Brain pericyte (primary cell): ENCODE results near the gene DENR.
"Not testable (repeated sequence)": the region's sequence is repeated elsewhere in the genome, so short reads cannot be mapped to it uniquely, and the experiment has no call there.

Experiments used
- DNase-seq: peaks from one replicate; pipeline ENCODE4 v3.0.0-alpha.2; 2012; ENCODE audit warnings: low read depth, low spot score

Gene DENR, protein sequence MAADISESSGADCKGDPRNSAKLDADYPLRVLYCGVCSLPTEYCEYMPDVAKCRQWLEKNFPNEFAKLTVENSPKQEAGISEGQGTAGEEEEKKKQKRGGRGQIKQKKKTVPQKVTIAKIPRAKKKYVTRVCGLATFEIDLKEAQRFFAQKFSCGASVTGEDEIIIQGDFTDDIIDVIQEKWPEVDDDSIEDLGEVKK

DNA sequence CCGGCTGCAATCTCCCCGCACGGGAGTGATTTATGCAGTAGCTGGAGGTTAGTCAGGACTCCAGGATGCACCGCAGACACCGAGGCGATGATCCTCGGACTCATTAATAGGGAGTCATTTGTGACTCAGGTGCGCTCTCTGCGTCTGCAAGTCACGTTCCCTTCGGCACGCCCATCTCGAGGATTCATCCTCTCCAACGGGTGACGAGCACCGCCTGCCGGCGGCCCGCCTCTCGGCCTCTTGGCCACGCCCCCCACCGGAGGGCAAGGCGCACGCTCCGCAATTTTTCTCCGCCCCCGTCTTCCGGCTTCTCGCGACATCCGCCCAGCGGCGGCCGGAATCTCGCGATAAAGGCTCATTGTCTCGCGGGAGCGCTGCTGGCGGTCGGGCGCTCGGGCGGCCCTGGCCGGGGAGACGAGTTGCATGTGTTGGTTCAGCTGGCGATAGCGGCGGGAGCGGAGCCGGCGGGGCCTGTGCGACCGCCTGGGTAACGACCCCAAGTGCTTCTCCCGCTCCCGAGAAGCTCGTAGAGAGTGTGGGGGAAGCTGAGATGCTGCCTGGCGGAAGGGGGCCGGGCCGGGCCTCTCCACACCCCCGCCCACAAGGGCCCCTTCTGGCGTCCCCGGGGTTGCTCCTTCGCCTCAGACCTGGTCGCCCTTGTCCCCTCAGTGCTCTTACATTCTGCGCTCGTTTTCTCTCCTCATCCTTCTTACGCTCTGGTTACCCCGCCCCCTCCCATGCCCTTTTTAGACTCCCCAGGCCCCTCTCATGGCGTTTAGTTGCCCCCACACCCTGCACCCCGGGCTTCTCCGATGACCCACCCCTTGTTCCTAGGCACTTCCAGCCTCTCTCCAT is at the start of gene DENR:
TSS of gene DENR (plus strand) at position 361 of the 855 bp plus-strand sequence. CDS start 878 bp downstream, outside the sequence.
- peak; percentile 83 for DNase-seq

DNA sequence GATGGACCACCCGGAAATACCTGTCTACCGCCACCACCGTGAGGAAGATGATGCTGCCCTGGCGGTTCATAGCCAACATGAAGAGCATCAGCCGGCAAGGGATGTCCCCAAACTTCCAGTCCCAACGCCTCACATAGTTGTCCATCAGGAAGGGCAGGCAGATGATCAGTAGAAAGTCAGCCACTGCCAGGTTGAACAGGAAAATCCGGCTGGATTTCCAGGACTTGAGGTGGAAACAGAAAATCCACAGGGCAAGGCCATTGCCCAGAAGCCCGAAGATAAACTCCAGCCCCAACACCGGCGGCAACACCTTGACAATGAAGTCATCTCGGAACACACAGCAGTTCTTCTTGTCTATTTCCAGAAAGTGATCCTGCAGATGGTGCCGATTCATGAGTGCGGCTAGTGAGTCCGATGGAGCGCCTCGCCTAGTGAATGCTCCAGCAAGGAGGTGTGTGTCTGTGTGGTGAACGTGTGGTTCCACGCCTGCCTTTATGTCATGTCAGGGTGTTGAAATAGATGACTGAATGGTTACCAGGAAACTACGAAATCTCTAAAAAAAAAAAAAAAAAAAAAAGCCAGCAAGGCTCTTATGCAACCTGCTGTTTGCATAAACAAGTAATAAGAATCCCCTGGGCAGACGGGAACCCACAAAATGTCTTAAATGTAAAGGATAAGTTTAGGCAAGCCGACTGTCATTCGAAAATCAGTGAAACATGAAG is 49.6 kb upstream of the DENR start, which contains the start of gene HCAR2:
TSS of gene HCAR2 (minus strand) at position 468 of the 722 bp plus-strand sequence. CDS start at position 394, 74 bp downstream.
- not testable (repeated sequence) for DNase-seq

DNA sequence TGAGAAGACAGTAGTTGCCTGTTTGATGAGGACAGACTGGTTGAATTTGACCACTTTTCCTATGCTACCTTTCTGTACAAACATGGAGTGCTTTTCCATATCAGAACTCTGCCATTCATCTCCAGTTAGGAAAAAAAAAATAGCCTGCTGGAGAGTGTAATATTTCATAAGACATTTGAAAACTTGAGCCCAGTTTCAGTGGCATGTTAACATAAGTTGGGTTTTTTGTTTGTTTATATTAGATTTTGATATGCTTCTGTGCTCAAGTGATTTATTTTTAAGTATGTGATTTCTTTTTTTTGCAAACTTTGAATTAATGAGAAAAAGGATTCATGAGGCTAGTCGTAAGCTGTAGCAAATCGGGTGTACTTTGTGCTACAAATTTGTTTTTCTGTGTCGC is 48.8 kb upstream of the DENR start:
- DNase-seq = not testable (repeated sequence)

DNA sequence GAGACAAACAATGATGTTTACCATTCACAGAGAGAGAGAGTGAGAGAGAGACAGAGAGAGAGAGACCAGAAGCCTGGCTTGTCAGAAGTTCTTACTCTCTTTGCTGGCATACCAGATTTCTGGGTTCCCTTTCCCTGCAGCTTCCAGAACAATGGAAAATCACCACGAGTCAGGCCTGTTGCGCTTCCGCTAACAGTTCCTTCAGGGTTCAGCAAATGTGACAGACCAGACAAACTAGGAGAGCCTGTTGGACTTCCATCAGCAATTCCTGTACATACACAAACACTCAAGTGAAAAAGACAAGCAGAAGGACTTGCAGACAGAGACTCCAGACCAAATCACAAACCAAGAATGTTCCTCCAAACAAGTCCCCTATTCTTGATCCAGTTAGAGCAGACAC is 43.3 kb upstream of the DENR start:
- not testable (repeated sequence) for DNase-seq

DNA sequence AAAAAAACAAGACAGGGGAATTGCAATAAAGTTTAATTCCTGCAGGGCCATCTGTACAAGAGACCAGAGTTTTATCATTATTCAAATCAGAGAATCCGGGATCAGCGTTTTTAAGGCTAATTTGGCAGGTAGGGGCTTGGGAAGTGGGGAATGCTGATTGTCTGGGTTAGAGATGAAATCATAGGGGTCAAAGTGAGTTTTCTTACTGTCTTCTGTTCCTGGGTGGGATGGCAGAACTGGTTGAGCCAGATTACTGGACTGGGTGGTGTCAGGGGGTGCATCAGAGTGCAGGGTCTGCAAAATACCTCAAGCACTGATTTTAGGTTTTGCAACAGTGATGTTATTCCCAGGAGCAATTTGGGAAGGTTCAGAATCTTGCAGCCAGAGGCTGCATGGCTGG is 42.3 kb upstream of the DENR start:
- not testable (repeated sequence) for DNase-seq

DNA sequence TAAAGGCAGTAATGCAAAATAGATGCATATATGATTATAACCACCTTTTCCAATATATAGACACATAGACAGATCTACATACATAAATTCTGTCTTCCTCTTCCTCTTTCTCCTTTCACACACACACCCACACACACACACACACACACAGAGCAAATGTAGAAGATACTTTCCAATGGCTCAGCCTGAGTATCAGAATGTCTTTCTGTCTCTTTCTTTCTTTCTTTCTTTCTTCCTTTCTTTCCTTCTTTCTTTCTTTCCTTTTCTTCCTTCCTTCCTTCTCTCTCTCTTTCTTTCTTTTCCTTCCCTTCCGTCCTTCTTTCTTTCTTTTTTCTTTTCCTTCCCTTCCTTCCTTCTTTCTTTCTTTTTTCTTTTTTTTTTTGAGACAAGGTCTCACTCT is 41.4 kb upstream of the DENR start:
- not testable (repeated sequence) for DNase-seq

DNA sequence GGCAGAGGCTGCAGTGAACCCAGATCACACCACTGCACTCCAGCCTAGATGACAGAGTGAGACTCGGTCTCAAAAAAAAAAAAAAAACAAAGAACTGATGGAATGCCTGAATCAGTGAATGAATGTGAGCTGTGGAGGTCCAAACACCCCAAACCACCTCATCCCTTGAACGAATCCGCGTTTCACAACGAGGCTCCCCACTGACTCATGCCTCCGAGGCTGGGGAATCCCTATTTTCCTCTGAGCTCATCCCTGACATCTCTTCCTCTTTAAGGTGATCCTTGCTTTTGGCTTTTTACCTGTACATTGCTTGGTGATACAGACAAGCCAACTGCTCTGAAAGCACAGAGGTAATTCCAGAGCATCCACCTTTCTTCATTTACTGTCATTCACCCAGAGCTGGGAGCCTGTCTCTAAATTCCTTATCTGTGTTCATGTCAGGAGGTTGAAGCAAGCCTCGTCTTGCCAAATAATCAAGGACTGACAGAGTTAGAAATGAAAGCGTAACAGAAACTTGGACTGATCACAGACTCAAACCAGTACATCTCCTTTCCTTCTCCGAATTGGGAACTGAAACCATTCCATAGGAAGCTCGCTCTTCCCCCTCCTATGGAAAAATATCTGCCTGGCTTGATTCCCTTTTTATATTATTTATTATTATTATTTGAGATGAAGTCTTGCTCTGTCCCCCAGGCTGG is 39.0 kb upstream of the DENR start:
- DNase-seq = not testable (repeated sequence)

DNA sequence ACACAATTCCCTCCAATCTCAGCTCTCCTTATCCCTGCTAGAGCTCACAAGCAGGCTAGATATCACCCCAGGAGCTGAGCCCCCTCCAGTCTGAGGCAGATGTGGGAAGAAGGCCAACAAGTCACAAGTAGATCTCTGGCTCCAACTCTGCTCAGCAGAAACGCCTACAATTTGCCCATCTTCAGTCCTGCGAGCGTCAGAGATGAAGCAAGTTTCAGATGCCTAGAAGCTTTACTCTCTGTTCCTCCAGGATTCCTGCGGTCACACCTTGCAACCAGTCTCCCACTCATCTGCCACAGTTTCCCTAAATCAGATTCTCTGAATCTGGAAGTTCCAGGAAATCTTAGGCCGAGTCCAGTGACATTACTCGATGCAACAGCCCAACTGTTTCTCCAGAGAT is 37.4 kb upstream of the DENR start:
- DNase-seq = not testable (repeated sequence)

- DNase-seq = not testable (repeated sequence)
Measured at GRCh38 chr12:122716658-122717057, 36.0 kb upstream of the DENR start, which contains the start of gene HCAR3. Gene HCAR3, minus strand, starts transcription at chr12:122716811. Its CDS starts 74 bp downstream, at chr12:122716737.

DNA sequence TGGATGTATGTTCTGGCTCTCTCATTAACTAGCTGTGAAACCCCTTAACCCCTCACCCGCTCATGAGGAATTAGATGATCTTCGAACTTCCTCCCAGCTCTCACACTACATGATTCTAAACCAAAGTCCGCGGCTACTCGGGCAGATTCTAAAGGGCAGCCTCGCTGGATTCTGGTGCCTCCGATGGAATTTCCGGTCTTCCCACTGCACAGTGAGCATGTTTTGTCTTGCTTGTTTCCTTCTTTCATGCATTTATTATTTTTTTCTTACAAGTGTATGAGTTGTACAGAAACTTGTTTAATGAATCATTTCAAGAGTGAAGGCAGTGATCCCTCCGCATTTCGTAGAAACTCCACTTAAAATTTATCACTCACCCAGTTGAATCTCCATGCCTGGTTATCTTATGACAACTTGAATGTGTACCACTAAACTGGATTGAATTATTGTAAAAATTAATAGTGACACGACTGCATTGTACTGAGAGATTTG is 31.5 kb upstream of the DENR start:
- DNase-seq = peak; percentile 17

DNA sequence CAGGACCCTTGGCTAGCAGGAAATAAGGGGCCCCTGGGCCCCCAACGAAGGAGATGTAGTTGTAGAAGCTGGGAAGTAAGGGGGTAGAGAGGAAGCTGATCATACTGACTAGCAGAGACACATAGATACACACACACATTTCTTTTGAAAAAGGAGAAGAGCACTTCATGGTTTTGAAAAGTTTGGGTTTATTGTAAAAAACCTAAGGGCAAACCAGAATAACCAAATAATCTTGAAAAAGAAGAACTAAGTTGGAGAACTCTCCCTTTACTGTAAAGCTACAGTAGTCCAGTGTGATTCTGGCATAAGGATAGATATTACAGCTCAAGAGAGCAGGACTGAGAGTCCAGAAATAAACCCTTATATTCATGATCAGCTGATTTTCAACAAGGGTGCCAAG is 30.2 kb upstream of the DENR start:
- no peak for DNase-seq

DNA sequence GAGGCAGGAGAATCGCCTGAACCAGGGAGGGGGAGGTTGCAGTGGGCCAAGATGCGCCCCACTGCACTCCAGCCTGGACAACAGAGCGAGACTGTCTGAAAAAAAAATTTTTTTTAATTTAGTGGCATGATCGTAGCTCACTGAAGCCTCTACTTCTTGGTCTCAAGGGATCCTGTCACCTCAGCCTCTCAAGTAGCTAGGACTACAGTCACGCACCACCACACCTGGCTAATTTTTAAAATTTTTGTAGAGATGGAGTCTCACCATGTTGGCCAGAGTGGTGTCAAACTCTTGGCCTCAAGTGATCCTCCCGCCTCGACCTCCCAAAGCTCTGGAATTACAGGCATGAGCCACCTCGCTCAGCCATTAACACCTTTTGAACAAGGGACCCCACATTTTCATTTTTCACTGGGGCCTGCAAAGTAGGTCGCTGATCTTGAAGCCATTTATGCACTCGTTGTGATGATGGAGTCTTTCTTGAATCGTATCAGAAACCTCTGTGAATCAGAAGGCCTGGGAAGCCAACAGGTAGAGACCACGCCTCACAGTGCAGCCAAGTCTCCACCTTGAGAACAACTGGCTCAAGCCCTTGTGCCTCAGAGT is 27.9 kb upstream of the DENR start:
- no peak for DNase-seq

DNA sequence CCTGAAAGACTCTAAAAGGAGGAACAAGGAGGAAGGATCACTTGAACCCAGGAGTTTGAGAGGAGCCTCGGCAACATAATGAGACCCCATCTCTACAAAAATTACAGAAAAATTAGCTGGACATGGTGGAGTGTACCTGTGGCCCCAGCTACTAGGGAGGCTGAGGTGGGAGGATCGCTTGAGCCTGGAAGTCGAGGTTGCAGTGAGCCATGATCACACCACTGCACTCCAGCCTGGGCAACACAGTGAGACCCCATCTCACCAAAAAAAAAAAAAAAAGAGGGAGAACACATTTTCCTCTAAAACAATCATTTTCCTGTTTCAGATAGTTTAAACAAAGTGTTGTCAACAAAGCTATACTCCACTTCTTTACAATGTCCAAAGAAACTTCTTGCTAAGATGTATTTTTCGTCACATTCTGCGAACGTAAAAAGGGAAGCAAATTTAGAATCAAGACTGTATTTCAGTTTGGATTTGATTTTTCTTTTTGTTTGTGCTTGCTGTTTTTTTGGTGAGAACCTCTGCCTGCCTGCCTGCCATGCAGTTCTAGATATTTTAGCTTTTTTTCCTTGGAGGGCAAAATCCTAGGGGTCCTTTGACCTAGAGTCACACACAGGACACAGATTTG is 27.1 kb upstream of the DENR start:
- DNase-seq = no peak

GRCh38 chr12:122726080-122726558 is 26.5 kb upstream of the DENR start:
- DNase-seq = no peak

DNA sequence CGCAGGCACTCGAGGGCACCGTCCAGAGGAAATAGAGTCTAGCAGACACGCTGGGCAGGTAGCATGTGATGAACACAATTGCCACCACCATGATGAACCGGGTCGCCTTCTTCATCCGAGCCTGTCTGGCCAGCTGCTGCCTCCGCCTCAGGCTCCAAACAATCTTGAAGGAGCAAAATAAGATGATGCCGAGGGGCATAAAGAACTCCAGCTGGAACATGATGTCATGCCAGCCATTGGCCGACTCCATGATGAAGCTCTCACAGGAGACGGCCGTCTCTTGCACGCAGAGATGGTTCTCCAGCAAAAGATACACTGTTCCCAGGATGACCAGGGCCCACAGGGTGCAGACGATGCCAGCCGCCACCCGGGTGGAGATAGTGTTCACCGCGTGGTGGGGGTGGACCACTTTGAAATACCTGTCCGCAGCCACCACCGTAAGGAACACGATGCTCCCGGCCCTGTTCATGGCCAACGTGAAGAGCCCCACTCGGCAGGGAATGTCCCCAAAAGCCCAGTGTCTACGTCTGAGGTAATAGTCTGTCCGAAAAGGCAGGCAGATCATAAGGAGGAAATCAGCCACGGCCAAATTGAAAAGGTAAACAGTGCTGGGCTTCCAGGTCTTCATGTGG is 22.9 kb upstream of the DENR start:
- no peak for DNase-seq

DNA sequence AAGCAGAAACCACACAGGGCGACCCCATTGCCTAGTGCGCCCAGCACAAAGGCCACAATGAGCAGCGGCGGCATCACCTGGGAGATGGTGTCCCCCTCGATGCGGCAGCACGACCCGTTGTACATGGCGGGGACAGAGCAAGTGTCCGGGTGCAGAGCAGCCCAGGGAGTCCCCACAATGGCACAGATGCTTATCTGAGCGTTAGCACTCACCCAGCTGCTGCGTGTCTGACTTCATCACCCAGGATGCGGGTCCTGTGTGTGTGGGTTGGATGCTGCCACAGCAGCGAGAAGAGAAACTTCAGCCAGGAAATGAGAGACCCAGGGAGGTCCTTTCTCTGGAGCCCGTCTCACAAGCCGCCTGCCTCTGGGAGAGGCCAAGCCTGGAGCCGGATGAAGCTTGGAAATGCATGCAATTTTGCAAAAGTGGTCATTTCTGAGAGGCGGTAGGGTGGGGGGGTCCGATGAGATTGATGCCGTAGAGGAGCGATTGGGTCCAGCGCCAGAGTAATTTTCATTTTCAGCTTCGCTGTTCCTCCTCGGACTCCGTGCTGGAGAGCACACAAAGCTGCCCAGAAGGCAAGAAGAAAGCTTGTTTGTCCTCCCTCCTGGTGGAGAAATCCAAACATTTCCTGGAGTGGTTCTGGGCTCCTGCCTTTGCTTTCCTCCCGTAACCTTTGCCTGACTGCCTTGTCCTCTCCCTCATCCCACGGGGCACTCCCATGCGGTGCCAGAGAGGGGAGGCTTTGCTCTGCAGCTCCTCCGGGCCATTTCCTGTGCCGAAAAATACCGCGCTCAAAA is 22.2 kb upstream of the DENR start, which contains the start of gene HCAR1:
TSS of gene HCAR1 (minus strand) at position 630 of the 800 bp plus-strand sequence. CDS start at position 125, 505 bp downstream.
- peak; percentile 74 for DNase-seq

DNA sequence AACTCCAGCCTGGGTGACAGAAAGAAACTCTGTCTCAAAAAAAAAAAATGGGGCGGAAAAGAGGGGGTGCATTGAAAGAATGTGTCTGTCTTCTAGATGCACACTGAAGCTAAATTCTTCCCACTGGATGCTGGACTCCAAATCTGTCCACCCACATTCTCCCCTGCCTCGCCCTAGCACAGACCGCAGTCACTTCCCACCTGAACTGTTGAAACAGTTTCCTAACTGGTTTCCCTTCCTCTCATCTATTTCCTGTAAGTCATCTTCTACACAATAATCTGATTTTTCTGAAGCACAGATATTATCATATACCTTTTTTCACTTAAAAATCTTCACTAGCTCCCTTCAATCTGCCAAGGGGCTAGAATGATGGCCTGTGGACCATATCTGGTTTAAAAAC is 20.5 kb upstream of the DENR start:
- DNase-seq = no peak

- DNase-seq = no peak
Measured at GRCh38 chr12:122732611-122733010, 20.0 kb upstream of the DENR start.

DNA sequence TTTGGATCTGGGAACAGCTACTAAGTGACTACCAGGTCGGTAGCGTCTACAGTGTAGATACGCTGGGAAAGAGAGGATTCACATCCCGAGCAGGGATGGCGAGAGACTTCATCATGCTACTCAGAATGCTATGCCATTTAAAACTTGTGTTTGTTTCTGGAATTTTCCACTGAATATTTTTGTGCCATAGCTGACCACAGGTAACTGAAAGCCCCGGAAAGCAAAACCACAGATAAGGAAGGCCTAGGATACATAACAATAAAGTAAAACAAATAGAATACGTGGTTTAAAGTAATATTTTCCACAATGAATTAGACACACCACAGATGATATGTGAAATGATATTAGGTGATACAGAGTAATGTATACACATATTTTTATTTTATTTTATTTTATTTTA is 14.1 kb upstream of the DENR start:
- no peak for DNase-seq
